Activated CD8-positive, alpha-beta memory T cell treated with anti-CD3 and anti-CD28 coated beads, Interleukin-2, amount 10 ng/mL, durations not matched to agents 7 days and 5 days (primary cell): ENCODE measurements around the gene PIP5K1B. TPM values are rescaled to one million over a fixed set of nuclear protein-coding genes. Genes with fewer than 3 reads are reported as not detected.

ENCODE experiments used
- ATAC-seq: fragments of 150-1000 bp; cut with Tn5 transposase; one replicate; pipeline ENCODE4 v1.10.0; 2021; ENCODE audit warnings: moderate library complexity
- CTCF ChIA-PET: fragments of 350-600 bp; sonication (Branson Sonifier 250); formaldehyde crosslinking; loops from one replicate; lab custom pipeline; 2021; ENCODE audit warnings: antibody characterized with exemption; lab: Charles Lee
- DNase-seq: peaks from one replicate; pipeline ENCODE4 v3.0.0-alpha.2; 2020
- H3K27ac Mint-ChIP-seq: one replicate; pipeline ENCODE4 v1.8.0; 2021; ENCODE audit warnings: mild to moderate bottlenecking, mixed read lengths
- H3K27me3 Mint-ChIP-seq: one replicate; pipeline ENCODE4 v1.8.0; 2021; ENCODE audit warnings: mixed read lengths
- H3K36me3 Mint-ChIP-seq: one replicate; pipeline ENCODE4 v1.8.0; 2021; ENCODE audit warnings: mild to moderate bottlenecking, mixed read lengths
- H3K4me1 Mint-ChIP-seq: one replicate; pipeline ENCODE4 v1.8.0; 2021; ENCODE audit warnings: mixed read lengths
- H3K4me3 Mint-ChIP-seq: one replicate; pipeline ENCODE4 v1.8.0; 2021; ENCODE audit warnings: mild to moderate bottlenecking, moderate library complexity, mixed read lengths
- H3K9me3 Mint-ChIP-seq: one replicate; pipeline ENCODE4 v1.8.0; 2022; ENCODE audit warnings: low read depth, mixed read lengths
- total RNA-seq, 2 experiments: library from RNA; stranded (reverse); gene quantifications; one replicate each; pipeline ENCODE4 v1.2.3, GENCODE V29; 2021

Gene PIP5K1B
- total RNA-seq, 2 experiments from 2014 or later: 0.85 to 23.2 TPM

- no peaks in the 10 kb centered on the region for H3K9me3 Mint-ChIP-seq
- CTCF ChIA-PET: no interaction called here
- no peak overlapping the region for H3K27ac Mint-ChIP-seq
- ATAC-seq (no peak), DNase-seq (no peak)
- H3K36me3 Mint-ChIP-seq: peaks cover 16% of the 10 kb centered on the region
- H3K27me3 Mint-ChIP-seq: no peaks in the 10 kb centered on the region
- peaks cover 32% of the 10 kb centered on the region for H3K4me1 Mint-ChIP-seq
- no peak overlapping the region for H3K4me3 Mint-ChIP-seq
Measured at GRCh38 chr9:68969538-68969937, 264.5 kb downstream of the PIP5K1B start.

GRCh38 chr9:68970151-68970550, 265.1 kb downstream of the PIP5K1B start:
- H3K9me3 Mint-ChIP-seq: no peaks in the 10 kb centered on the region
- CTCF ChIA-PET: no interaction called here
- DNase-seq (no peak), ATAC-seq (no peak)
- H3K27me3 Mint-ChIP-seq: no peaks in the 10 kb centered on the region
- H3K36me3 Mint-ChIP-seq: peaks cover 16% of the 10 kb centered on the region
- H3K27ac Mint-ChIP-seq: no peak overlapping the region
- no peak overlapping the region for H3K4me3 Mint-ChIP-seq
- H3K4me1 Mint-ChIP-seq: peaks cover 37% of the 10 kb centered on the region

- CTCF ChIA-PET: interaction anchor here (1.1 to 2.4 kb wide), 5 partner anchors 11 to 62 kb away, joined by 3 to 7 read pairs (median 4); partner anchors contain the start of gene FXN
- peak overlapping the region; percentile 88 for H3K27ac Mint-ChIP-seq
- ATAC-seq (no peak), DNase-seq (no peak)
- peaks cover 50% of the 10 kb centered on the region for H3K4me1 Mint-ChIP-seq
- no peaks in the 10 kb centered on the region for H3K9me3 Mint-ChIP-seq
- H3K27me3 Mint-ChIP-seq: no peaks in the 10 kb centered on the region
- H3K36me3 Mint-ChIP-seq: peaks cover 21% of the 10 kb centered on the region
- peak overlapping the region; percentile 40 for H3K4me3 Mint-ChIP-seq
Measured at GRCh38 chr9:68973619-68974018, 268.6 kb downstream of the PIP5K1B start.

GRCh38 chr9:68974431-68974830, 269.4 kb downstream of the PIP5K1B start:
- H3K4me3 Mint-ChIP-seq: peak overlapping the region; percentile 40
- H3K27ac Mint-ChIP-seq: peak overlapping the region; percentile 88

GRCh38 chr9:68974901-68975300, 269.9 kb downstream of the PIP5K1B start:
- DNase-seq: no peak
- peaks cover 63% of the 10 kb centered on the region for H3K4me1 Mint-ChIP-seq
- H3K36me3 Mint-ChIP-seq: peaks cover 23% of the 10 kb centered on the region
- no peaks in the 10 kb centered on the region for H3K9me3 Mint-ChIP-seq
- peak; percentile 8 for ATAC-seq
- CTCF ChIA-PET: interaction anchor here (1.1 to 2.4 kb wide), 4 partner anchors 9 to 61 kb away, joined by 4 to 7 read pairs (median 5); partner anchors contain the start of gene FXN
- H3K27ac Mint-ChIP-seq: peak overlapping the region; percentile 88
- H3K4me3 Mint-ChIP-seq: peak overlapping the region; percentile 40
- H3K27me3 Mint-ChIP-seq: no peaks in the 10 kb centered on the region

More at GRCh38 chr9:68974431-68974830, 269.4 kb downstream of the PIP5K1B start:
- ATAC-seq (peak; percentile 93), DNase-seq (peak; percentile 63)
- CTCF ChIA-PET: interaction anchor here (0.6 to 2.4 kb wide), 6 partner anchors 8 to 61 kb away, joined by 3 to 7 read pairs (median 4); partner anchors contain the start of gene FXN
- H3K9me3 Mint-ChIP-seq: no peaks in the 10 kb centered on the region
- peaks cover 59% of the 10 kb centered on the region for H3K4me1 Mint-ChIP-seq
- no peaks in the 10 kb centered on the region for H3K27me3 Mint-ChIP-seq
- H3K36me3 Mint-ChIP-seq: peaks cover 23% of the 10 kb centered on the region

GRCh38 chr9:68975365-68976043, 270.5 kb downstream of the PIP5K1B start:
- no peaks in the 10 kb centered on the region for H3K27me3 Mint-ChIP-seq
- peak overlapping the region; percentile 40 for H3K4me3 Mint-ChIP-seq
- no peaks in the 10 kb centered on the region for H3K9me3 Mint-ChIP-seq
- DNase-seq: no peak
- peak overlapping the region; percentile 88 for H3K27ac Mint-ChIP-seq
- no peak for ATAC-seq
- H3K4me1 Mint-ChIP-seq: peaks cover 69% of the 10 kb centered on the region
- CTCF ChIA-PET: interaction anchor here (1.2 to 1.8 kb wide), 2 partner anchors 9 to 38 kb away, joined by 3 to 6 read pairs; no protein-coding TSS in a partner anchor
- H3K36me3 Mint-ChIP-seq: peaks cover 23% of the 10 kb centered on the region

- H3K27me3 Mint-ChIP-seq: no peaks in the 10 kb centered on the region
- ATAC-seq (no peak), DNase-seq (no peak)
- no peak overlapping the region for H3K27ac Mint-ChIP-seq
- CTCF ChIA-PET: interaction anchor here (1.1 kb wide), 1 partner anchor 21 kb away, joined by 3 read pairs; no protein-coding TSS in a partner anchor
- H3K4me3 Mint-ChIP-seq: no peak overlapping the region
- H3K4me1 Mint-ChIP-seq: peaks cover 84% of the 10 kb centered on the region
- H3K9me3 Mint-ChIP-seq: no peaks in the 10 kb centered on the region
- peaks cover 10% of the 10 kb centered on the region for H3K36me3 Mint-ChIP-seq
Measured at GRCh38 chr9:68978066-68978465, 273.0 kb downstream of the PIP5K1B start.

- Mint-ChIP-seq H3K4me3 (no peak overlapping the region), H3K27ac (no peak overlapping the region), H3K27me3 (no peaks in the 10 kb centered on the region), H3K9me3 (no peaks in the 10 kb centered on the region), H3K4me1 (peaks cover 85% of the 10 kb centered on the region), H3K36me3 (peaks cover 10% of the 10 kb centered on the region)
- DNase-seq (no peak), ATAC-seq (no peak)
- CTCF ChIA-PET: interaction anchor here (1.1 to 1.8 kb wide), 2 partner anchors 21 to 50 kb away, joined by 3 to 7 read pairs; no protein-coding TSS in a partner anchor
Measured at GRCh38 chr9:68978501-68978900, 273.5 kb downstream of the PIP5K1B start.

GRCh38 chr9:68979538-68980314, 274.7 kb downstream of the PIP5K1B start:
- DNase-seq: peak; percentile 70
- H3K27ac Mint-ChIP-seq: peak overlapping the region; percentile 90
- H3K4me3 Mint-ChIP-seq: peak overlapping the region; percentile 41
- peaks cover 78% of the 10 kb centered on the region for H3K4me1 Mint-ChIP-seq
- H3K36me3 Mint-ChIP-seq: peaks cover 8% of the 10 kb centered on the region
- CTCF ChIA-PET: interaction anchor here (0.6 to 1.9 kb wide), 6 partner anchors 20 to 200 kb away, joined by 3 to 10 read pairs (median 6); partner anchors contain the start of gene FXN
- no peaks in the 10 kb centered on the region for H3K9me3 Mint-ChIP-seq
- peak; percentile 78 for ATAC-seq
- no peaks in the 10 kb centered on the region for H3K27me3 Mint-ChIP-seq

GRCh38 chr9:68980341-68980914, 275.4 kb downstream of the PIP5K1B start:
- CTCF ChIA-PET: interaction anchor here (1.0 to 1.9 kb wide), 5 partner anchors 19 to 189 kb away, joined by 3 to 10 read pairs (median 7); partner anchors contain the start of gene FXN
- peaks cover 8% of the 10 kb centered on the region for H3K36me3 Mint-ChIP-seq
- H3K4me3 Mint-ChIP-seq: no peak overlapping the region
- H3K27me3 Mint-ChIP-seq: no peaks in the 10 kb centered on the region
- DNase-seq (no peak), ATAC-seq (no peak)
- peaks cover 72% of the 10 kb centered on the region for H3K4me1 Mint-ChIP-seq
- peak overlapping the region; percentile 90 for H3K27ac Mint-ChIP-seq
- no peaks in the 10 kb centered on the region for H3K9me3 Mint-ChIP-seq

GRCh38 chr9:68981789-68982188, 276.7 kb downstream of the PIP5K1B start:
- DNase-seq (no peak), ATAC-seq (peak; percentile 34)
- CTCF ChIA-PET: interaction anchor here (1.4 kb wide), 1 partner anchor 18 kb away, joined by 3 read pairs; no protein-coding TSS in a partner anchor
- no peak overlapping the region for H3K4me3 Mint-ChIP-seq
- no peaks in the 10 kb centered on the region for H3K9me3 Mint-ChIP-seq
- peaks cover 3% of the 10 kb centered on the region for H3K36me3 Mint-ChIP-seq
- H3K27ac Mint-ChIP-seq: peak overlapping the region; percentile 81
- H3K27me3 Mint-ChIP-seq: no peaks in the 10 kb centered on the region
- peaks cover 61% of the 10 kb centered on the region for H3K4me1 Mint-ChIP-seq

- H3K4me3 Mint-ChIP-seq: no peak overlapping the region
Measured at GRCh38 chr9:68983008-68983411, 278.0 kb downstream of the PIP5K1B start.

More at GRCh38 chr9:68983008-68983411, 278.0 kb downstream of the PIP5K1B start:
- no peaks in the 10 kb centered on the region for H3K9me3 Mint-ChIP-seq
- CTCF ChIA-PET: no interaction called here
- peaks cover 58% of the 10 kb centered on the region for H3K4me1 Mint-ChIP-seq
- no peaks in the 10 kb centered on the region for H3K27me3 Mint-ChIP-seq
- no peak for ATAC-seq
- DNase-seq: no peak
- H3K27ac Mint-ChIP-seq: peak overlapping the region; percentile 51
- peaks cover 1% of the 10 kb centered on the region for H3K36me3 Mint-ChIP-seq
